ENCODE measurements around the gene FAM117B.

Gene FAM117B

GRCh38 chr2:202634556-202635427, at the start of gene FAM117B:
Gene FAM117B (plus strand): TSS chr2:202634969. CDS start chr2:202635188, 219 bp downstream.
- no peak for TF ChIP-seq CTCF (IDR thresholded peaks at IDR 0.05; ENCODE audit: extremely low read depth, missing control alignments)
- peak; percentile 96 for DNase-seq (ENCODE audit: low spot score)

GRCh38 chr2:202588647-202589581, 45.9 kb upstream of the FAM117B start:
- TF ChIP-seq CTCF (IDR thresholded peaks at IDR 0.05; ENCODE audit: extremely low read depth, missing control alignments): peak; percentile 92
- DNase-seq (ENCODE audit: low spot score): peak; percentile 78

- DNase-seq (ENCODE audit: low spot score): no peak
These were observed 45.2 kb upstream of the FAM117B start for GRCh38 chr2:202589582-202589949.

DNA sequence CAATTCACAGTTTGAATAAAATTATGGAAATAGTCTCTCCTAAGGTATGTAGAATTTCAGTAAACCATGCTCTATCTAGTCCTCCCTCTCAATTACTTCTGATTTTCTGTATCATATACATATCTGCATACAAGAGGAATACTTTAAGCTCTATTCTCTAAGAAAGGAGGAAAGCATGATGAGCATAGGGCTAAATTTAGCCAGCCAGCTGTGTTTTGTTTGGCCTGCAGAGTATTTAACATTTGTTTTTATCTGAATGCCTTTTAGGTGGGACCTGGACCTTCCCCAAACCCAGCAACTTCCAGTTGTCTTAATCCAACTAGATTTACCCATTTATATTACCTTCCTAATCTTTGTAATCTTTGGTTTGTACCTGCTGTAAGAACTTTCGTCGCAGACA, 42.2 kb upstream of the FAM117B start:
- TF ChIP-seq CTCF (IDR thresholded peaks at IDR 0.05; ENCODE audit: extremely low read depth, missing control alignments): no peak
- no peak for DNase-seq (ENCODE audit: low spot score)

More at GRCh38 chr2:202589582-202589949, 45.2 kb upstream of the FAM117B start:
- TF ChIP-seq CTCF (IDR thresholded peaks at IDR 0.05; ENCODE audit: extremely low read depth, missing control alignments): no peak

GRCh38 chr2:202599105-202599504, 35.7 kb upstream of the FAM117B start:
- TF ChIP-seq CTCF (IDR thresholded peaks at IDR 0.05; ENCODE audit: extremely low read depth, missing control alignments): no peak
- DNase-seq (ENCODE audit: low spot score): no peak

DNA sequence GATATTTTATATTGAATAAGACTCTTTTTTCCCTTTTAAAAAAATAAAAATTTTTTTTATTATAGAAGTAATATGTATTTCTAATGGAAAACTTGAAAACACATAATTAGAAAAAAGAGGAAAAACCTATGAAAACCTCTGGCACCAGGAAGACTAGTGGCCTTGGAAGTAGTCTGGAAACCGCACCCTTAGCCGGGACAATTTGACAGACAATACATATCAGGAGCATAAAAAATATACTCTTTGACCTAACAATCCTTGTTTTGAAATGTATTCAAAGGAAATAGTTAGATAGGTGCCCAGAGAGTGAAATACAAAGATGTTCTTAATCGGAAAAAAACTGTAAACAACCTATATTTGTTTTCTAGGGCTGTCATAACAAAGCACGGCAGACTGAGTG, 34.9 kb upstream of the FAM117B start:
- DNase-seq (ENCODE audit: low spot score): no peak

More for the DNA sequence above, 34.9 kb upstream of the FAM117B start:
- no peak for TF ChIP-seq CTCF (IDR thresholded peaks at IDR 0.05; ENCODE audit: extremely low read depth, missing control alignments)

Data from GM20000 (cell line).